ENCODE data around the gene LARP1B.
"Not testable (repeated sequence)": the region's sequence is repeated elsewhere in the genome, so short reads cannot be mapped to it uniquely, and the experiment has no call there.

LARP1B gene

DNA sequence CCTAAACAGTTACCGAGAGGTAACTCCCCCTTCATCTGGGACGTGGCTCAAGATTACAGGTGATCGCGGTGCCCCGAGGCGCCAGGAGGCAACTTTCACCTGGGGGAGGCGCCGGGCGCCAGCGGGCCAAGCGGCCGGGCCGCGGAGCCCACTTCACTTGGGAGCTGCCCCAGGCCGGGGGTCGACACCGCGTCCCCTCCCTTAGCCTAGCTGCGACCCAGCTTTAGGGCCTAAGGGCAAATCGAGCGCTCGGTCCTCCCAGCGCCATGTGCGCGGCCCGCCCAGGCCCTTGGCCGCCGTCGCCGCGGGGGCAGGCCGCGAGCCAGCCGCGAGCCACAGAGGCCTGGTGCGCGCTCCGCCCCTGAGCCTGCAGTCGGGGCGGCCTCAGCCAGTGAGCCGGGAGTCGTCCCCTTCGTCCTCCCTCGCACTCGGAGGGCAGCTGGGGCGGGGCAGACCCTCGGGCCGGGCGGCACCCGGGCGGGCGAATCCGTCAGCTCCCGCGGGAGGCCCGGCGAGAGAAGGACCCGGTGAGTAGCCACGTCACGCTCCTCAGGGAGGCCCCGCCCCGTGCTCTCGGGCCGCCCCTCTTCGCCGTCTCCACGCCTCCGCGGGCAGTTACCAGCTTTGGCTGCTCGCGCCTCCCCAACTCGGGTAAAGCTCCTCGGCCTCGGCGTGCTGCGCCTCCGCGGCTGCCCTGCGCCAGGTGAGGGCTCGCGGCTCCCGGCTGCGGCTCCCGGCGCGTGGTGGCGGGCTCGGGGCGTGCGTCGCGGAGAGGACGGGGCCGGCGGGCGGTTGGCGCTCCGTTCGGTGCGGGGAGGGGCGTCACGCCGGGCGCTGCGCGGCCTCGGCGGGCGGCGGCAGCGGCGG lies at the start of gene LARP1B:
TSS of gene LARP1B (plus strand) at position 614 of the 867 bp plus-strand sequence. CDS start 13,640 bp downstream, outside the sequence.
- peak; percentile 50 to 81 for DNase-seq

DNA sequence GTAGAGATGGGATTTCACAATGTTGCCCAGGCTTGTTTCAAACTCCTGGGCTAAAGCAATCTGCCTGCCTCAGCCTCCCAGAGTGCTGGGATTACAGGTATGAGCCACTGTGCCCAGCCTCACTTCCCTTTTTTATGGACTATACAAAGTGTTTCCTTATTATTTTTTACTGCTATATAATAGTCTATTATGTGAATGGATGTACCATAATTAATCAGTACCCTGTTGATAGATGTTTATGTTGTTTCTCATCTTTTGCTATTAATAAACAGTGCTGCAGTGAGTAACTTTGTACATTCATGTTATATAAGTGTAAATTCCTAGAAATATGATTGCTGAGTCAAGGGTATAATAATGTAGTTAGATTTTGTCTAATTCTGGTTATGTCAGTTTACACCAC lies 35.8 kb upstream of the LARP1B start:
- no peak for DNase-seq

- no peak for DNase-seq
Measured at GRCh38 chr4:128029907-128030306, 31.2 kb upstream of the LARP1B start.

DNA sequence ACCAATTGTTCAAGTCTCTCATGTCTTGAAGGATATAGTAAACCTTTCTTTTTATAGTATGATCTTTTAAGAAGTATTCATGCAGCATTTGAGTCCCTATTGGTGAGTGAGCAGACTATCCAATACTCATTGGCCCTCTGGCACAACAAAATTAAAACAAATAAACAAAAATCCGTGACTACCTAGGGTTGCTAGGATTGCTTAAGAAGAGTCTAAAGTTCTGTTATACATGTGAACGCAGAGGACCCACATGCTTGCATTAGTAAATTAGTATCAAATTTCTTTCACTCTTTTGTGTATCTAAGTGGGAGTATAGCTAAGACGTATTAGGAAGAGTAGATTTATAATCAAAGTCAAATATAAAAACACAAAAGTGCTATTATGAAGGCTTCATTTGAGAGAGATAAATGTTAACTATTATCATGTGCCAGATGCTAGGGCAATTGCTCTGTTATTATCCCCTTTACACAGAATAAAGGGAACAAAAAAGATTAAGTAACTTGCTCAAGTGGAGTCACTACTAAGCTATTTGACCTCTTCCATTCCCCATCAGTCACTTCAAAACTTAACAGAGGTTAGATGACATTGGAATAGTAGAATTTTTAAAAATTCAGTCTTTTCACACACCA lies 29.2 kb upstream of the LARP1B start:
- no peak for DNase-seq

- no peak for DNase-seq
Measured at GRCh38 chr4:128039568-128039967, 21.5 kb upstream of the LARP1B start.

DNA sequence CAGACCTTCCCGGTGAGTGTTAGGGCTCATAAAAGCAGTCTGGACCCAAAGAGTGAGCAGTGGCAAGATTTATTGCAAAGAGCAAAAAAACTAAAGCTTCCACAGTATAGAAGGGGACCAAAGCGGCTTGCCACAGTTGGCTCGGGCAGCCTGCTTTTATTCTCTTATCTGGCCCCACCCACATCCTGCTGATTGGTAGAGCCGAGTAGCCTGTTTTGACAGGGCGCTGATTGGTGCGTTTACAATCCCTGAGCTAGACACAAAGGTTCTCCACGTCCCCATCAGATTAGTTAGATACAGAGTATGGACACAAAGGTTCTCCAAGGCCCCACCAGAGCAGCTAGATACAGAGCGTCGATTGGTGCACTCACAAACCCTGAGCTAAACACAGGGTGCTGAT lies 14.1 kb upstream of the LARP1B start:
- not testable (repeated sequence) for DNase-seq

- not testable (repeated sequence) for DNase-seq
Measured at GRCh38 chr4:128047514-128047913, 13.6 kb upstream of the LARP1B start.

DNA sequence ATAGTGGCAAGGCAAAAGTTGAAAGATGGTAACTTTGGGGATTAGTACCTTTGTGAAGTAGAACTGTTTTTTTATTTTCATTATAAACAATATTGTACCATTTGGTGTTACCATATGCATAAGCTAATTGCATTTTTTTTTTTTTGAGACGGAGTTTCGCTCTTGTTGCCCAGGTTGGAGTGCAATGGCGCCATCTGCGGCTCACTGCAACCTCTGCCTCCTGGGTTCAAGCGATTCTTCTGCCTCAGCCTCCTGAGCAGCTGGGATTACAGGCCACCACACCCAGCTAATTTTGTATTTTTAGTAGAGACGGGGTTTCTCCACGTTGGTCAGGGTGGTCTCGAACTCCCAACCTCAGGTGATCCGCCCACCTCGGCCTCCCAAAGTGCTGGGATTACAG lies 9.9 kb upstream of the LARP1B start:
- DNase-seq, result not testable (repeated sequence)

DNA sequence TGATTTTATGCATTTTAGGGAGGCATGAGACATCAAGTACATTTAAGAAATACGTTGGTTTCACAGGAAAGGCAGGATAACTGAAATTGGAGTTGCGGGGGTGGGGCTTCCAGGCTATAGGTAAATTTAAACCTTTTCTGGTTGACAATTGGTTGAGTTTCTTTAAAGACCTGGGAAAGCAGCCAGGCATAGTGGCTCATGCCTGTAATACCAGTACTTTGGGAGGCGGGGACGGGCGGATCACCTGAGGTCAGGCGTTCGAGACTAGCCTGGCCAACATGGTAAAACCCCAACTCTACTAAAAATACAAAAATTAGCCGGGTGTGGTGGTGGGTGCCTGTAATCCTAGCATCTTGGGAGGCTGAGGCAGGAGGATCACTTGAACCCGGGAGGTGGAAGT lies 6.2 kb upstream of the LARP1B start:
- not testable (repeated sequence) for DNase-seq

DNA sequence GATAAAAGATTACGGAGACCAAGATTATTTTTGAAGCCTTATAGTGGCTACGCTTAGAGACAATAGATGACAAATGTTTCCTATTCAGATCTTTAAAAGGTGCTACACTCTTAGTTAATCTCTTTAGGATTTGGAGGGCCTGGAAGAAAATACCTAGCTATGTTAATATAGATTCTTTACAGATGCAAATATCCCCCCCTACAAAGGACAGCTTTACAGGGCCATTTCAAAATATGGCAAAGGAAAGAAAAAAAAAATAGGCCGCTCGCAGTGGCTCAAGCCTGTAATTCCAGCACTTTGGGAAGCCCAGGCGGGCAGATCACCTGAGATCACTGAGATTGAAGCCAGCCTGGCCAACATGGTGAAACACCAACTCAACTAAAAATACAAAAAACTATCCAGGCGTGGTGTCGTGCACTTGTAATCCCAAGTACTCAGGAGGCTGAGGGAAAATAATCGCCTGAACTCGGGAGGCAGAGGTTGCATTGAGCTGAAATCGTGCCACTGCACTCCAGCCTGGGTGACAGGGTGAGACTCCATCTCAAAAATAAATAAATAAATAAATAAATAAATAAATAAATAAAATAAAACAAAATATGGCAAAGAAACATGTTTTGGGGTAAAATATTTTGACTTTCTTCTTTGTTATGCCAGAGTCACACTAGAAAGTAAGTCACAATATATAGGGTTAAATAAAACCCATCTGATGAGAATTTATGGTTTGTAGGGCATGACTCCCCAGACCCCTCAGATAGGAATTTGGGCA lies 5.5 kb upstream of the LARP1B start:
- not testable (repeated sequence) for DNase-seq

- DNase-seq, result no peak
Measured at GRCh38 chr4:128056396-128056795, 4.7 kb upstream of the LARP1B start.

DNA sequence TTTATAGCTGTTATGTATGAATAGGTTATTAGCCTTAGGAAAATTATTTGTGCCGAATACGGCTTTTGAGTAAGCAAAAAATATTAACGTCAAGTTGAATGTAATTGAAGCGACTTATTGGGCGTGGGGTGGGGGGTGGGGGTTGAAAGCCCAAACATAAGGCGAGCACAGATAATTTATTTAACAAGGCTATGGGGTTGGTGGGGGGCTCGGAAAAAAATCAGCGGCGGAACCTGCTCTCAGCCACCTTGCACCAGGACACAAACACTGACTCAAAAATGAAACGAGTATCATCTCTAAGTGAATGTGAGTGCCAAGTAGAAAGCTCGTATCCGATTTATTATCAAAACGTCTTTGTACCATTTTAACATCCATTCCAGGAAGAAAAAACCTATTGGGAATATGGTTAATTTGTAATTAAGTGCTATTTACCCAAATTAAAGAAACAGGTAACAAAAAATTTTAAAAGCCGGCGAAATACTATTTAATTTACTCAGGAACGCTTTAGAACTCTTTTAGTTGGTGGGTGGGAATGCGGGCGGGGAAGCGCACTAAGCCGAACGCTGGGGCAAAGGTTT lies 902 bp upstream of the LARP1B start:
- no peak for DNase-seq

GRCh38 chr4:128061566-128062536 lies 739 bp downstream of the LARP1B start:
- peak; percentile 3 to 7 for DNase-seq

GRCh38 chr4:128066453-128066820 lies 5.3 kb downstream of the LARP1B start:
- DNase-seq, result not testable (repeated sequence)

DNA sequence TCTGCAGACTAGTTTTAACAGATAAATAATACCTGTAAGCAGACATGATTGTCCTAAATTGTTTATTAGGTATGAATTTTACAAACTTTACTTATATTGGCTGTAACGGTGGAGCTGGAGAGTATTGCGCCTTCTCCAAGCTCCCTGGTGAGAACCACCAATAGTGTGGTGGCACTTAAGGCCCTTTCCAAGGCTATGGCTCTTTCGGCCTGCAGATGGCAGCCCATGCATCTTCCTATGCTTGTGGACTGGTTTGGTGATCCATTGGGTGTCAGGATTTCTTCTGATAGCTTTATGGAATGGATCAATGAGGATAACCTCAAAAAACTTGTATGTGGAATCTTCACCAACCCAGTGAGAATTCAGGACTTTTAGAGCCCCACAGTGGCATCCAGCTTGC lies 7.8 kb downstream of the LARP1B start:
- no peak for DNase-seq

DNA sequence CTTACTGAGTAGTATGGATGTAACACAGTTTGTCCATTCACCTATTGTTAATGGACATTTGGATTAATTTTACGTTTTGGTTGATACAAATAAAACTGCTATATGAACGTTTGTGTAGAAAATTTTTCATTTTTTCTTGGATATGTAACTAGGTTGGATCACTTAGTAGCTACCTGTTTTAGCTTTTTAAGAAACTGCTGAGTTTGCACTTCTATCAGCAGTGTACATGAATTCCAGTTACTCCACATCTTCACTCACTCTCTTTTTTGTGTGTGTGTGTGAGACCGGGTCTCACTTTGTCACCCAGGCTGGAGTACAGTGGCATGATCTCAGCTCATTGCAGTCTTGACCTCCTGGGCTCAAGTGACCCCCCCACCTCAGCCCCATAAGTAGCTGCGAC lies 15.4 kb downstream of the LARP1B start:
- no peak for DNase-seq

GRCh38 chr4:128095293-128095692 lies 34.2 kb downstream of the LARP1B start:
- not testable (repeated sequence) for DNase-seq

DNA sequence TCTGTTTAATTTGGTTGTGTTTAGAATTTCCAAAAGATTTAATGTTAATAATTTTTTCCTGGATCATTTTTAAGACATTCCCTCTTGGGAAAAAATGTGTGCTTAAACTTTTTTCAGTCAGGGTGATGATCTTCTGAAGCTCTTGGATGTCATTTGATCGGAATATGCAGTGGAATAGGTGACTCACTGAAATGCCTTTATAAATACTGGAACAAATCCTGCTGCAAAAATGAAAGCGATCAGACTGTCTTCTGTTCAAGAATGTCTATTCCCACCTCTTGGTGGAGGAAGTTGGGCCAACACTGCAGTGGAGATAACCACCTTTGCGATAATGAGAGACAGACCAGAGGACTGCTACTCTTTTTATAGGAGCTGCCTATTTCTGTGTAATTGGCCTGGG lies 46.7 kb downstream of the LARP1B start:
- no peak for DNase-seq

DNA sequence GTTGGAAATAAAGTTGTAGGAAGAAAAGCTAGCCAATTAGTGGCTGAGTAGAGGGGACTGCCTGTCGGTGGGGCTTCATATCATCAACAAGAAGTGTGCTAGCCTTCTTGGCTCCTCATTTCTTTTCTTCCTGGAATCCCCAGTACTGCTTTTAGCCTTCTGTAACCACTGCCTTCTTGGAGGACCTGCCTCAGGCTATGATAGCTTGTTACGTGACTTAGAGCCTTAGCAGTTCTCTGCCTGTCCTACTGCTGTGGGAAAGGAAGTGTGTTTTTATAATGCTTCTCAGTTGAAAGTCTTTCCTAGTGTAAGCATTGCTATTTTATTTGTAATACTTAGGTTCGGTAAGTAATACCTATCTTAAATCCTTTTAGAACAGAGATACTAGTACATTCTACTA lies 61.9 kb downstream of the LARP1B start:
- no peak for DNase-seq

DNA sequence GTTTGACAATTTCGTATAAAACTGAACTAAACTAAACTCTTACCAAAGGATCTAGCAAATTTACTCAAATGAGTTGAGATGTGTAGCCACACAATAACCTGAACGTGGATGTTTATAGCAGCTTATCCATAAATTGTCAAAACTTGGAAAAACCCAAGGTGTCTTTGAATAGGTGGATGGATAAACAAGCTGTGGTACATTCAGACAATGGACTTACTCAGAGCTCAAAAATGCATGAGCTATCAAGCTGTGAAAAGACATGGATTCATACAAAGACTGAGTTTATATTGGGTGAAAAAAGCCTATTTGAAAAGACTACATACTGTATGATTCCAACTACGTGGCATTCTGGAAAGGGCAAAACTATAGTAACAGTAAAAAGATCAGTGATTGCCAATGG lies 69.5 kb downstream of the LARP1B start:
- DNase-seq, result no peak

DNA sequence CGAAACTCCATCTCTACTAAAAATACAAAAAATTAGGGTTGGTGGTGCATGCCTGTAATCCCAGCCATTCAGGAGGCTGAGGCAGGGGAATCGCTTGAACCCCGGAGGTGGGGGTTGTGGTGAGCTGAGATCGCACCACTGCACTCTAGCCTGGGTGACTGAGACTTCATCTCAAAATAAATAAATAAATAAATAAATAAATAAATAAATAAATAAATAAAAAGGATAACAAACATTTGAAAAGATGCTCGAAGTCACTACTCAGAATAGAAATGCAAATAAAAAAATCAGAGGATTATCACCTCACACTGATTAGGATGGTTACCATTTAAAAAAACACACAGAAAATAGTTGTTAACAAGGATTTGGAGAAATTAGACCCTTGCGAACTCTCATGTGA lies 73.8 kb downstream of the LARP1B start:
- DNase-seq, result no peak

DNA sequence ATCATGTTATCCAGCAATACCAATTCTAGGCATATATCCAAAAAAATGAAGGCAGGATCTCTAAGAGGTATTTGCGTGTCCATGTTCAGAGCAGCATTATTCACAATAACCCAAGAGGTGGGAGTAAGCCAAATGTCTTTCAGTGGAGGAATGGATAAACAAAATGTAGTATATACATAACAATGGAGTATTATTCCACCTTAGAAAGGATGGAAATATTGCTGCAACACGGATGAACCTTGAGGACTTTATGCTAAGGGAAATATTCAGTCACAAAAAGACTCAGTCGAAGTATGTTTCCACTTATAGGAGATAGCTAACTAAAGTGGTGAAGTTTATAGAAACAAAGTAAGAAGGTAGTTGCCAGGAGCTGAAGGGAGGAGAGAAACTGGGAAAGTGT lies 74.3 kb downstream of the LARP1B start:
- DNase-seq, result no peak

All from NCI-H187 (cell line).